SK-N-SH (cell line): ENCODE data around the gene TPSB2. TPM values are rescaled to one million over a fixed set of nuclear protein-coding genes. Genes with fewer than 3 reads are reported as not detected.

Source experiments
- CTCF ChIA-PET: fragments of 300-600, 350-600 bp; formaldehyde crosslinking; extraction: SDS; loops from one replicate; lab custom pipeline; 2021; lab: Yijun Ruan, JAX
- POLR2A ChIA-PET: fragments of 350-600 bp; sonication (Branson Sonifier 250); formaldehyde crosslinking; extraction: SDS; loops from one replicate; lab custom pipeline; 2020; ENCODE audit warnings: antibody characterized with exemption, inconsistent platforms; lab: Yijun Ruan, JAX
- DNase-seq: peaks from one replicate; pipeline ENCODE4 v3.0.0; 2012
- H2AFZ ChIP-seq: fragments of 200-600 bp; sonication (generic); 2 replicates; pipeline ENCODE4 v1.8.1; 2016; ENCODE audit warnings: antibody characterized with exemption, mild to moderate bottlenecking, low read depth
- H3F3A ChIP-seq: fragments of 200-600 bp; sonication (generic); replicated peaks from 2 replicates; pipeline ENCODE3; 2016; ENCODE audit warnings: antibody characterized with exemption, mild to moderate bottlenecking; ENCODE audit not compliant: insufficient read depth
- H3K27ac ChIP-seq, 2 experiments: fragments of 200-500 bp in 1 of 2; fragments of 200-600 bp in 1 of 2; sonication (Bioruptor generic) in 1 of 2; sonication (generic), shearing (Covaris generic) in 1 of 2; 2 replicates each; pipeline versions ENCODE4 v1.5.1 to v1.6.1; 2014 to 2016; ENCODE audit warnings: low read depth in 2 of 2, inconsistent platforms in 1 of 2, low read length in 1 of 2, mild to moderate bottlenecking in 1 of 2, mixed read lengths in 1 of 2
- H3K27me3 ChIP-seq: fragments of 200-600 bp; sonication (generic), shearing (Covaris generic); 2 replicates; pipeline ENCODE4 v1.6.1; 2016; ENCODE audit warnings: mixed run types; ENCODE audit not compliant: insufficient read depth
- H3K36me3 ChIP-seq, 2 experiments: fragments of 200-500 bp in 1 of 2; fragments of 200-600 bp in 1 of 2; sonication (Bioruptor generic) in 1 of 2; sonication (generic) in 1 of 2; replicated peaks in 1 of 2; 2 replicates each; pipeline versions ENCODE3 to v1.5.1; 2014 to 2016; ENCODE audit warnings: low read length in 1 of 2, mild to moderate bottlenecking in 1 of 2; ENCODE audit not compliant: insufficient read depth in 2 of 2, control insufficient read depth in 1 of 2
- H3K4me1 ChIP-seq, 2 experiments: fragments of 200-500 bp in 1 of 2; fragments of 200-600 bp in 1 of 2; sonication (Bioruptor generic) in 1 of 2; sonication (generic), shearing (Covaris generic) in 1 of 2; 2 replicates each; pipeline versions ENCODE4 v1.5.1 to v1.6.1; 2014 to 2016; ENCODE audit warnings: low read depth in 1 of 2, low read length in 1 of 2, mixed run types in 1 of 2; ENCODE audit not compliant: insufficient read depth in 2 of 2, control insufficient read depth in 1 of 2
- H3K4me2 ChIP-seq: fragments of 200-600 bp; sonication (generic), shearing (Covaris generic); 2 replicates; pipeline ENCODE4 v1.6.1; 2017; ENCODE audit warnings: mixed run types
- H3K4me3 ChIP-seq, 2 experiments: fragments of 200-500 bp in 1 of 2; fragments of 200-600 bp in 1 of 2; sonication (Bioruptor generic) in 1 of 2; sonication (generic), shearing (Covaris generic) in 1 of 2; 2 replicates each; pipeline versions ENCODE4 v1.5.1 to v1.8.1; 2014 to 2016; ENCODE audit warnings: low read depth in 2 of 2, inconsistent platforms in 1 of 2, low read length in 1 of 2, mild to moderate bottlenecking in 1 of 2, mixed read lengths in 1 of 2, moderate library complexity in 1 of 2
- H3K79me2 ChIP-seq: fragments of 200-600 bp; sonication (generic); 2 replicates; pipeline ENCODE4 v1.8.1; 2017; ENCODE audit warnings: mild to moderate bottlenecking; ENCODE audit not compliant: insufficient read depth
- H3K9ac ChIP-seq: fragments of 200-600 bp; sonication (generic); 2 replicates; pipeline ENCODE4 v1.6.1; 2017; ENCODE audit warnings: mixed run types
- H3K9me2 ChIP-seq: fragments of 200-600 bp; sonication (generic); 2 replicates; pipeline ENCODE4 v1.6.1; 2017; ENCODE audit warnings: mixed run types
- H3K9me3 ChIP-seq: fragments of 200-600 bp; sonication (generic); 2 replicates; pipeline ENCODE4 v1.6.1; 2017; ENCODE audit warnings: mixed run types, mild to moderate bottlenecking, moderate library complexity
- H4K20me1 ChIP-seq: fragments of 200-600 bp; sonication (generic); 2 replicates; pipeline ENCODE4 v1.6.1; 2017; ENCODE audit warnings: mild to moderate bottlenecking, mixed run types; ENCODE audit not compliant: insufficient read depth
- CTCF ChIP-seq: fragments of 200-600 bp; sonication (generic); IDR thresholded peaks from 2 replicates; pipeline ENCODE4 v1.6.1; 2017; ENCODE audit warnings: antibody characterized with exemption, mild to moderate bottlenecking, moderate library complexity
- FOSL2 ChIP-seq: IDR thresholded peaks from 2 replicates; pipeline ENCODE4 v1.4.0; 2012; ENCODE audit warnings: low read depth, mild to moderate bottlenecking, moderate library complexity, borderline replicate concordance
- GATA2 ChIP-seq: sonication (generic); formaldehyde crosslinking; IDR thresholded peaks from 2 replicates; pipeline ENCODE4 v1.5.0; 2020; ENCODE audit warnings: mild to moderate bottlenecking, missing genetic modification reagents
- JUND ChIP-seq: IDR thresholded peaks from 2 replicates; pipeline ENCODE4 v1.4.0; 2012
- MAX ChIP-seq: IDR thresholded peaks from 2 replicates; pipeline ENCODE4 v1.4.0; 2012; ENCODE audit warnings: low read depth
- MXI1 ChIP-seq: IDR thresholded peaks from 2 replicates; pipeline ENCODE4 v1.6.1; 2012; ENCODE audit warnings: mild to moderate bottlenecking, low read depth, low read length, improper control_type of control experiment
- NFIC ChIP-seq: IDR thresholded peaks from 2 replicates; pipeline ENCODE4 v1.4.0; 2012; ENCODE audit warnings: borderline replicate concordance
- NRF1 ChIP-seq: IDR thresholded peaks from 2 replicates; pipeline ENCODE4 v1.6.1; 2012; ENCODE audit warnings: low read depth, mild to moderate bottlenecking, low read length
- POLR2AphosphoS5 ChIP-seq: IDR thresholded peaks from 2 replicates; pipeline ENCODE4 v1.6.1; 2012; ENCODE audit warnings: low read depth, low read length
- RFX5 ChIP-seq: IDR thresholded peaks from 2 replicates; pipeline ENCODE4 v1.6.1; 2012; ENCODE audit warnings: mild to moderate bottlenecking, improper control_type of control experiment, low read length
- SIN3A ChIP-seq: IDR thresholded peaks from 2 replicates; pipeline ENCODE4 v1.6.1; 2012; ENCODE audit warnings: low read depth, mild to moderate bottlenecking, low read length, moderate library complexity, borderline replicate concordance
- SMC3 ChIP-seq: IDR thresholded peaks from 2 replicates; pipeline ENCODE4 v1.6.1; 2012; ENCODE audit warnings: low read depth, low read length, improper control_type of control experiment
- TCF12 ChIP-seq: IDR thresholded peaks from 2 replicates; pipeline ENCODE4 v1.4.0; 2012
- YY1 ChIP-seq: IDR thresholded peaks from 2 replicates; pipeline ENCODE4 v1.4.0; 2012; ENCODE audit warnings: low read depth, mild to moderate bottlenecking
- WGBS: methylation state at CpG from one replicate; pipeline ENCODE4 v1.1.6; 2017; ENCODE audit warnings: low lambda C conversion rate; 5-methylcytosine and 5-hydroxymethylcytosine counted together
- polyA plus RNA-seq, 3 experiments: library from polyadenylated mRNA; depleted of rRNA; stranded (reverse); fragments of >200 nt; gene quantifications; 2 replicates each; pipeline ENCODE4 v1.2.3, GENCODE V29; 2012
- TF ChIP-seq, protein P1 (sequence below): IDR thresholded peaks from 2 replicates; pipeline ENCODE4 v1.4.0; 2012; ENCODE audit warnings: low read depth, borderline replicate concordance

The TPSB2 gene
- polyA plus RNA-seq, 1 of the 3 experiments (the other 2 are of a cell fraction), result not detected

- TF ChIP-seq SIN3A, result no peak
- no peak for TF ChIP-seq CTCF
- no peak for TF ChIP-seq MAX
- TF ChIP-seq NRF1, result no peak
- TF ChIP-seq, all 33 proteins: peak for 0
Measured at GRCh38 chr16:1278477-1278876, 48.5 kb upstream of the TPSB2 start (continued).

DNA sequence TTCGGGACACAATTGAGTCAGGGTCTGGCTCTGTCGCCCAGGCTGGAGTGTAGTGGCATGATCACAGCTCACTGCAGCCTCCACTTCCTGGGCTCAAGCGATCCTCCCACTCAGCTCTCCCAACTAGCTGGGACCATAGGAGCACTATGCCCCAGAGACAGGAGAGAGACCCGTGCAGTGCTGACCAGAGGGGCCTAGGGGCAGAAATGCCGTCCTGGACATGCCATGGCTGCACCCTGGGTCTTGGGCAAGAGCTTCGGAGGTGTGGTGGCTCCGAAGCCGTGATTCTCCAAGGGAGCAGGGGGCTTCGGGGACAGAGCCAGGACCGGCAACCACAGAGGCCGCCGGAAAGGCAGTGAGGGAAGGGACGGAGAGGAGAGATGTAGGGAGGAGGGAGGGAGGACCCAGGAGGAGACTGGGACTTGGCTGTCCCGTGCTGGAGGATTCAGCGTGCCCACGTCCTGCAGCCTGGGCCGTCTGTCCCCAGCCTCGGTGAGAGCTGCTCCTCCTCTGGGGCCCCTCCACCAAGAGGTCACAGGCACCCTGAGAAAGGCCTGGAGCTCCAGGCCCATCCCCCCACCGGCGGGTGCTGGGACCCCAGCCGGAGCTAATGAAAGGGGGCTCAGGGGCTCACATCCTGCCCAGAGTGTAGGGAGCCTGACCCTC lies 47.8 kb upstream of the TPSB2 start:
- Histone ChIP-seq H3K36me3 (no peaks in the 10 kb centered on the region), H3K9me2 (no peaks in the 10 kb centered on the region), H3K9me3 (no peaks in the 10 kb centered on the region), H3K4me1 (peaks cover 0 to under 1% of the 10 kb centered on the region in 2 experiments; a peak in 1 of 4 replicates), H3K27me3 (peaks cover 89% of the 10 kb centered on the region), H2AFZ (no peak overlapping the region), H3K9ac (no peak overlapping the region), H3K4me3 (no peak overlapping the region), H3F3A (no peaks in the 10 kb centered on the region), H3K4me2 (no peak overlapping the region), H4K20me1 (no peaks in the 10 kb centered on the region), H3K27ac (no peak overlapping the region), H3K79me2 (no peaks in the 10 kb centered on the region)
- WGBS, result 25% methylated on average over 15 of the region's 21 CpGs
- DNase-seq, result no peak
- CTCF ChIA-PET, result interaction anchor here (0.6 to 2.0 kb wide), 4 partner anchors 9 to 428 kb away, joined by 3 to 5 read pairs (median 4); partner anchors contain the start of gene MAPK8IP3
- POLR2A ChIA-PET, result no interaction called here
- TF ChIP-seq JUND (no peak), FOSL2 (no peak), GATA2 (CRISPR knock-in tag) (no peak), RFX5 (no peak), CTCF (no peak), NFIC (no peak), SMC3 (no peak), MXI1 (no peak), YY1 (no peak), TCF12 (no peak), POLR2AphosphoS5 (no peak)
- TF ChIP-seq, protein P1, sequence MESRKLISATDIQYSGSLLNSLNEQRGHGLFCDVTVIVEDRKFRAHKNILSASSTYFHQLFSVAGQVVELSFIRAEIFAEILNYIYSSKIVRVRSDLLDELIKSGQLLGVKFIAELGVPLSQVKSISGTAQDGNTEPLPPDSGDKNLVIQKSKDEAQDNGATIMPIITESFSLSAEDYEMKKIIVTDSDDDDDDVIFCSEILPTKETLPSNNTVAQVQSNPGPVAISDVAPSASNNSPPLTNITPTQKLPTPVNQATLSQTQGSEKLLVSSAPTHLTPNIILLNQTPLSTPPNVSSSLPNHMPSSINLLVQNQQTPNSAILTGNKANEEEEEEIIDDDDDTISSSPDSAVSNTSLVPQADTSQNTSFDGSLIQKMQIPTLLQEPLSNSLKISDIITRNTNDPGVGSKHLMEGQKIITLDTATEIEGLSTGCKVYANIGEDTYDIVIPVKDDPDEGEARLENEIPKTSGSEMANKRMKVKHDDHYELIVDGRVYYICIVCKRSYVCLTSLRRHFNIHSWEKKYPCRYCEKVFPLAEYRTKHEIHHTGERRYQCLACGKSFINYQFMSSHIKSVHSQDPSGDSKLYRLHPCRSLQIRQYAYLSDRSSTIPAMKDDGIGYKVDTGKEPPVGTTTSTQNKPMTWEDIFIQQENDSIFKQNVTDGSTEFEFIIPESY, result no peak
- TF ChIP-seq, all 33 proteins: peak for 0
